ENCODE results near the gene LRRC14B.

DNA sequence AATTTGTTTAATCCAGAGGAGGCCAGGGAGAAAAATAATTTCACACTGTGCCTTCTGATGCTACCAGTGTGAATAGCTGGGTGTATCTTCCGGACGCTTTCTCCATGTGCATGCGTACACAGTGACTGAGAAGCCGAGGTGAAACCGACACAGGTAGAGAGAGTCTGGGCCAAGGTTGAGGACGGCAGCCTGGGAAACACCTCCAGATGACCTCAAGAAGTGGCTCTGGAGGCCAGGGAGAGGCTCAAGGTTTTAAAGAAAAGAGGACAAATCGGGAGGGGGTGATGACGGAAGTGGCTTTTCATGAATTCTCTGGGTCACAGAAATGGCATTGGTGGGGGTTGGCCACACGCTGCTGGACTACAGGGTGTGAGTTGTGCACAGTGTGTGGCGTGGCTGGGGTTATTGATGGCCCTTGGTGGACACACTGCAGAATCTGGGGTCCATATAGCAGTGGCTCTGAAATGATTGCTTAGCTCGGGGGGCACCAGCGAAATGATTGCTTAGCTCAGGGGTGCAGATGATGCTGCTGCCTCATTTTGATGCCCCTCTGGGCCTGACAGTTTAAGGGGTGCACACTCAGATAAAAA lies 34.1 kb upstream of the LRRC14B start:
- no peak for TF ChIP-seq POLR2A (IDR thresholded peaks at IDR 0.05)
- TF ChIP-seq, protein P1, sequence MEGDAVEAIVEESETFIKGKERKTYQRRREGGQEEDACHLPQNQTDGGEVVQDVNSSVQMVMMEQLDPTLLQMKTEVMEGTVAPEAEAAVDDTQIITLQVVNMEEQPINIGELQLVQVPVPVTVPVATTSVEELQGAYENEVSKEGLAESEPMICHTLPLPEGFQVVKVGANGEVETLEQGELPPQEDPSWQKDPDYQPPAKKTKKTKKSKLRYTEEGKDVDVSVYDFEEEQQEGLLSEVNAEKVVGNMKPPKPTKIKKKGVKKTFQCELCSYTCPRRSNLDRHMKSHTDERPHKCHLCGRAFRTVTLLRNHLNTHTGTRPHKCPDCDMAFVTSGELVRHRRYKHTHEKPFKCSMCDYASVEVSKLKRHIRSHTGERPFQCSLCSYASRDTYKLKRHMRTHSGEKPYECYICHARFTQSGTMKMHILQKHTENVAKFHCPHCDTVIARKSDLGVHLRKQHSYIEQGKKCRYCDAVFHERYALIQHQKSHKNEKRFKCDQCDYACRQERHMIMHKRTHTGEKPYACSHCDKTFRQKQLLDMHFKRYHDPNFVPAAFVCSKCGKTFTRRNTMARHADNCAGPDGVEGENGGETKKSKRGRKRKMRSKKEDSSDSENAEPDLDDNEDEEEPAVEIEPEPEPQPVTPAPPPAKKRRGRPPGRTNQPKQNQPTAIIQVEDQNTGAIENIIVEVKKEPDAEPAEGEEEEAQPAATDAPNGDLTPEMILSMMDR (IDR thresholded peaks at IDR 0.05), result no peak

All from right lobe of liver (tissue), 4 donors.